ENCODE data around the gene TSR1. TPM values are rescaled to one million over a fixed set of nuclear protein-coding genes. Genes with fewer than 3 reads are reported as not detected.
"Not testable (repeated sequence)": the region's sequence is repeated elsewhere in the genome, so short reads cannot be mapped to it uniquely, and the experiment has no call there.

TSR1 gene
- total RNA-seq, 1 donor from 2014 or later = 77.8 TPM

- peak; percentile 81 for DNase-seq
Measured at GRCh38 chr17:2336852-2337543, 741 bp upstream of the TSR1 start, which contains the start of gene SGSM2. Gene SGSM2, plus strand, starts transcription at chr17:2337501. Its CDS starts 188 bp downstream, at chr17:2337689.

GRCh38 chr17:2335726-2336214 is 487 bp downstream of the TSR1 start:
- peak; percentile 10 for DNase-seq

GRCh38 chr17:2331303-2331702 is 5.0 kb downstream of the TSR1 start:
- no peak for DNase-seq

- DNase-seq = no peak
Measured at GRCh38 chr17:2323629-2324314, 12.5 kb downstream of the TSR1 start.

GRCh38 chr17:2321399-2321798 is 14.9 kb downstream of the TSR1 start:
- DNase-seq = no peak

GRCh38 chr17:2319051-2319450 is 17.2 kb downstream of the TSR1 start:
- no peak for DNase-seq

GRCh38 chr17:2317796-2318195 is 18.5 kb downstream of the TSR1 start:
- DNase-seq = no peak

- not testable (repeated sequence) for DNase-seq
Measured at GRCh38 chr17:2316916-2317205, 19.4 kb downstream of the TSR1 start.

- DNase-seq = no peak
Measured at GRCh38 chr17:2312736-2313135, 23.5 kb downstream of the TSR1 start.

GRCh38 chr17:2309338-2310154 is 26.7 kb downstream of the TSR1 start:
- DNase-seq = no peak

- DNase-seq = no peak
Measured at GRCh38 chr17:2304931-2305330, 31.3 kb downstream of the TSR1 start.

GRCh38 chr17:2303204-2304188 is 32.8 kb downstream of the TSR1 start, which contains the start of the genes SMG6 and SRR:
Gene SMG6, minus strand, starts transcription at chr17:2303785. Its CDS starts 65 bp downstream, at chr17:2303720.
Gene SRR, plus strand, starts transcription at chr17:2303950. Its CDS starts 11,611 bp downstream, at chr17:2315561.
- peak; percentile 97 for DNase-seq

- no peak for DNase-seq
Measured at GRCh38 chr17:2302778-2303203, 33.5 kb downstream of the TSR1 start.

- DNase-seq = no peak
Measured at GRCh38 chr17:2299756-2300155, 36.5 kb downstream of the TSR1 start.

GRCh38 chr17:2299136-2299535 is 37.1 kb downstream of the TSR1 start:
- no peak for DNase-seq

GRCh38 chr17:2297023-2297422 is 39.2 kb downstream of the TSR1 start:
- no peak for DNase-seq

- DNase-seq = no peak
Measured at GRCh38 chr17:2295575-2295974, 40.7 kb downstream of the TSR1 start.

- DNase-seq = no peak
Measured at GRCh38 chr17:2292100-2292499, 44.2 kb downstream of the TSR1 start.

- DNase-seq = no peak
Measured at GRCh38 chr17:2289878-2290478, 46.3 kb downstream of the TSR1 start.

- DNase-seq = no peak
Measured at GRCh38 chr17:2283302-2283701, 53.0 kb downstream of the TSR1 start.

GRCh38 chr17:2282297-2282873 is 53.9 kb downstream of the TSR1 start:
- peak; percentile 88 for DNase-seq

Data from tongue (tissue), 2 donors.